ENCODE measurements around the gene RNF145.
"Not testable (repeated sequence)": the region's sequence is repeated elsewhere in the genome, so short reads cannot be mapped to it uniquely, and the experiment has no call there.

Gene RNF145

DNA sequence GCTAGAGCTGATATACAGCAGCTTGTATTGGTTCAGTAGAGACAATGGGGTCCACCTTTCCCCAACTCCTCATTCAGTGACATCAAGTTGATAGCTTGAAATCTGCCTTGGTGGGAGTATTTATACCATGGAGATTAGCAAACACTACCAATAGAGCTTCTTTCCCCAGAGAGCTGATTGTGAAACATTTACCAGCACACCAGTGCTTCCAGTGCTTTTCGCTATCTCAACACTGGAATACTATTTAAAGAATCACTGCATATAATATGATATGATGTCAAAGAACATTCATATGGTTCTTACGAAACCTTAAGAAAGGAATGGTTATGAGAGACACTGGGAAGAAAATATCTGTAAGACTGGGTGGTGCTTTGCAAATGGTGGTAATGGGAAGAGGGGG, 21.8 kb upstream of the RNF145 start:
- TF ChIP-seq, protein P1, sequence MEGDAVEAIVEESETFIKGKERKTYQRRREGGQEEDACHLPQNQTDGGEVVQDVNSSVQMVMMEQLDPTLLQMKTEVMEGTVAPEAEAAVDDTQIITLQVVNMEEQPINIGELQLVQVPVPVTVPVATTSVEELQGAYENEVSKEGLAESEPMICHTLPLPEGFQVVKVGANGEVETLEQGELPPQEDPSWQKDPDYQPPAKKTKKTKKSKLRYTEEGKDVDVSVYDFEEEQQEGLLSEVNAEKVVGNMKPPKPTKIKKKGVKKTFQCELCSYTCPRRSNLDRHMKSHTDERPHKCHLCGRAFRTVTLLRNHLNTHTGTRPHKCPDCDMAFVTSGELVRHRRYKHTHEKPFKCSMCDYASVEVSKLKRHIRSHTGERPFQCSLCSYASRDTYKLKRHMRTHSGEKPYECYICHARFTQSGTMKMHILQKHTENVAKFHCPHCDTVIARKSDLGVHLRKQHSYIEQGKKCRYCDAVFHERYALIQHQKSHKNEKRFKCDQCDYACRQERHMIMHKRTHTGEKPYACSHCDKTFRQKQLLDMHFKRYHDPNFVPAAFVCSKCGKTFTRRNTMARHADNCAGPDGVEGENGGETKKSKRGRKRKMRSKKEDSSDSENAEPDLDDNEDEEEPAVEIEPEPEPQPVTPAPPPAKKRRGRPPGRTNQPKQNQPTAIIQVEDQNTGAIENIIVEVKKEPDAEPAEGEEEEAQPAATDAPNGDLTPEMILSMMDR (IDR thresholded peaks at IDR 0.05; ENCODE audit: low read depth, low read length), result no peak
- no peak for DNase-seq (ENCODE audit: extremely low read depth, low read depth)

DNA sequence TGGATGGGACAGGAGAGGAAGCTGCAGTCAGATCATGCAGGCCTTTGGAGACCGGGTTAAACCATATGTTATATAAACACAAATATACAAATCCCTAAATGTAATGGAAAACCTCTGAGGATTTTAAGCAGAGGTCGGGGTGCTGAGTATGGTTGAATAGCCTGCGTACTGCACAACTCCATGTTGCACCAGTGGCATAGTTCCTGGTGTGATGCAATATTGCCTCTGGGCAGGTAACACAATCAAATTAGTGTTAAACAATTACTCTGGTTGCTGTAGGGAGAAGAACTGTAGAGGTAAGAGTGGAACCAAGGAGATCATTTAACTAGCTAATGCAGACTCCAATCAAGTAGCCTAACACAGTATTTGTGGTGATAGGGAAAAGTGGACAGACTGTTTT, 21.3 kb upstream of the RNF145 start:
- TF ChIP-seq, protein P1 (IDR thresholded peaks at IDR 0.05; ENCODE audit: low read depth, low read length), result no peak
- no peak for DNase-seq (ENCODE audit: extremely low read depth, low read depth)

DNA sequence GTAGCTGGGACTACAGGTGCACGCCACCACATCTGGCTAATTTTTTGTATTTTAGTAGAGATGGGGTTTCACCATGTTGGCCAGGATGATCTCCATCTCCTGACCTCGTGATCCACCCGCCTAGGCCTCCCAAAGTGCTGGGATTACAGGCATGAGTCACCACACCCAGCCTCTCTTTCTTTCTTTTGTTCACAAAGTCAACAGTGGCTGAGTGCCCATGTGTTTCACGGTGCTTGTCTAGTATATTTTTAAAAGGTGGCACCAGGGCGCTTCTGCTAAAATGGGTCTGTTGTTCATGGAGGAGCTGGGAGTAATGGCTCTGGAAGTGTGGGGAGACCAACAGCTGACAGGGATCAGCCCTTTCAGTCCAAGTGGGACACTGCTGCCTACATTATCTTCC, 18.7 kb upstream of the RNF145 start:
- not testable (repeated sequence) for DNase-seq (ENCODE audit: extremely low read depth, low read depth)

DNA sequence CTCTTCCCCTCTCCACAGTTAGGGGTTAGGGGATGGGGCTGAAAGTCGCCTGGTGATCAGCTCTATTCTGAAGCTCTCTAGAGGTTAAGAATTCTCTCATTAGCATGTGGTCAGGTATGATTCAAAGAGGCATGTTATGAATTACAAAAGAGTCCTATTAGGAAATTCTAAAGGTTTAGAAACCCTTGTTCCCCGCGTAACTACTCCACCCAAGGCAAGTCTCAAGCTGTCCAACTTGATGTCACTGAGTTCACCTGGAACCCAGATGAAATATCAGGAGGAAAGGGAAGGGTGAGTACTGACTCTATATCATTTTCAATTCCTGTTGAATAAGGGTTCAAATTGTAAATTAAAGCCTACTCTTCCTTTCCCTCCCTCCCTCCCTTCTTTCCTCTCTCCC, 18.1 kb upstream of the RNF145 start:
- DNase-seq (ENCODE audit: extremely low read depth, low read depth), result no peak
- TF ChIP-seq, protein P1 (IDR thresholded peaks at IDR 0.05; ENCODE audit: low read depth, low read length), result no peak

DNA sequence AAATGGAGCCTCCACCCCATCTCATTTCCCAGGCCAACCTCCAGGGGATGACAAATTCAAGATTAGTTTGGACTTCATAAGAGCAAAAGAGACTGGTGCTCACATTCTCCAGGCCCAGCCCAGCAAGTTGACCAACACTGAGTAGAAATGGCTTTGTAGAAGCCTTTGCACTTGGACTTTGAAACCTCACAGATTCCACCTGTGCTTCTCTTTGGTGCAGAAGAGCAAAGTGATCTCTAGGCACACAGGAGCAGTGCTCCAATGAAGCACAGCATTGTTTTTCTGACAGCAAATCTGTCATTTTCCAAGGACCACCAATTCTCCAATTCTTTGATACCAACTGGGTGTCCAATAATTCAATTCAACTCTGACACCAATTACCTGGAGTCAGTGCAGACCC, 17.1 kb upstream of the RNF145 start:
- no peak for DNase-seq (ENCODE audit: extremely low read depth, low read depth)
- TF ChIP-seq, protein P1 (IDR thresholded peaks at IDR 0.05; ENCODE audit: low read depth, low read length), result no peak

DNA sequence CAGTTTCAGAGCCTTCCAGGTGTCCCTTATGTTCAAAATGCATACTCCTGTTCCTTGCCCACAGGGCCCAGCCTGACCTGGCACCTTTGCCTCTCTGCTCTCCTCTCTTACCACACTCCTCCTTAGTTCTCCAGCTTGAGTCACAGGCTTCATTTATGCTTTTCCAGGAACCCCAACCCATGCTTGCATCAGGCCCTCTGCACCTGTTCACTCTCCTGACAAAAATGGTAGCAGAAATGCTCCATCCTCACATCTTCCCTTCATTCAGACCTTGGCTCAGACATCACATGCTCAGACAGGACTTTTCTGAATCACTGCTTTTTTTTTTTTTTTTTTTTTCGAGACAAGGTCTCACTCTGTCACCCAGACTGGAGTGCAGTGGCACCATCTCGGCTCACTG, 15.1 kb upstream of the RNF145 start:
- TF ChIP-seq, protein P1 (IDR thresholded peaks at IDR 0.05; ENCODE audit: low read depth, low read length), result no peak
- no peak for DNase-seq (ENCODE audit: extremely low read depth, low read depth)

DNA sequence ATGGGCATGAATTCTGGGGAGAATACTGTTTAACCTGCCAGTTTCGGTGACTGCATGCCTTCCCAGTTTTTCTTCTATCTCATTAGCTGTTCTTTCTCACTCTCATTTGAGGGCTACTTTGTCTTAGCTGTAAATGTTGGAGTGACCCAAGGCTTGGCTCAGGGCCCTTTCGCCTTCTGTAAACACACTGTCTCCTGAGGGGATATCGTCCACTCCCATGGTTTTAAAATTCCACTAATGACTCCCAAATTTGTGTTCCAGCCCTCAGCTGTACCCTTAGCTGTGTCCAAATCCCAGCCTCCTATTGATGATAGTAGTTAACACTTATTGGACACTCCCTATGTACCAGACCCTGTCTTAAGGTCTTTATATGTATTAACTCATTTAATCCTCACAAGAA, 14.1 kb upstream of the RNF145 start:
- DNase-seq (ENCODE audit: extremely low read depth, low read depth), result no peak
- TF ChIP-seq, protein P1 (IDR thresholded peaks at IDR 0.05; ENCODE audit: low read depth, low read length), result no peak

DNA sequence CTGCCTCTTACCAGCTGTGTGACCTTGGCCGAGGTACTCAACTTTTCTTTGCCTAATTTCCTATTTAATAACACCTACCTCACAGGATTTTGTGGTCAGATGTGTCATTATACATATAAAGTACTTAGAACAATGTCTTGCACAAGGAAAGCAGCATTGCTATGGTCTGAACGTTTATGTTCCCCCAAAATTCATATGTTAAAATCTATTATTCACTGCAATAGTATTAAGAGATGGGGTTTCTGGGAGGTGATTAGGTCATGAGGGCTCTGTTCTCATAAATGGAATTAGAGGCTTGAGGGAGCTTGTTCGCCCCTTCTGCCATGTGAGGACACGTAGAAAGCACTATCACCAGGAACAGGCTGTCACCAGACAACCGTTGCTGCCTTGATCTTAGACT, 10.9 kb upstream of the RNF145 start:
- DNase-seq (ENCODE audit: extremely low read depth, low read depth), result no peak
- TF ChIP-seq, protein P1 (IDR thresholded peaks at IDR 0.05; ENCODE audit: low read depth, low read length), result no peak

Measured in AG09319 (cell line).